Non-pigmented ciliary epithelial cell (primary cell): ENCODE measurements around the gene REN.

ENCODE experiments used
- DNase-seq: peaks from one replicate; pipeline ENCODE4 v3.0.0-alpha.2; 2010; ENCODE audit warnings: low read depth

The REN gene

GRCh38 chr1:204190212-204191211 is 24.4 kb upstream of the REN start:
- no peak for DNase-seq

- no peak for DNase-seq
These were observed 23.0 kb upstream of the REN start for GRCh38 chr1:204188959-204189639.

- no peak for DNase-seq
These were observed 20.5 kb upstream of the REN start for GRCh38 chr1:204186597-204186996.

- no peak for DNase-seq
These were observed 15.0 kb upstream of the REN start for GRCh38 chr1:204181116-204181515.

- DNase-seq: no peak
These were observed 14.0 kb upstream of the REN start for GRCh38 chr1:204180133-204180532.

GRCh38 chr1:204178487-204179281 is 12.5 kb upstream of the REN start:
- DNase-seq: no peak

GRCh38 chr1:204177133-204177532 is 11.0 kb upstream of the REN start:
- DNase-seq: no peak

- no peak for DNase-seq
These were observed 9.9 kb upstream of the REN start for GRCh38 chr1:204176049-204176448.

GRCh38 chr1:204174958-204175357 is 8.8 kb upstream of the REN start:
- no peak for DNase-seq

GRCh38 chr1:204172404-204173029 is 6.4 kb upstream of the REN start:
- DNase-seq: no peak

- DNase-seq: peak; percentile 37
These were observed 5.6 kb upstream of the REN start for GRCh38 chr1:204171751-204172178.

GRCh38 chr1:204170494-204171155 is 4.5 kb upstream of the REN start:
- no peak for DNase-seq

- DNase-seq: no peak
These were observed 3.7 kb upstream of the REN start for GRCh38 chr1:204169858-204170257.

GRCh38 chr1:204167730-204168129 is 1.6 kb upstream of the REN start:
- no peak for DNase-seq

GRCh38 chr1:204162494-204163074 is 3.6 kb downstream of the REN start:
- DNase-seq: peak; percentile 10

- DNase-seq: no peak
These were observed 4.3 kb downstream of the REN start for GRCh38 chr1:204161609-204162493.

- no peak for DNase-seq
These were observed 8.2 kb downstream of the REN start for GRCh38 chr1:204157962-204158361.

GRCh38 chr1:204155881-204156280 is 10.3 kb downstream of the REN start:
- DNase-seq: no peak

- no peak for DNase-seq
These were observed 11.4 kb downstream of the REN start for GRCh38 chr1:204154568-204155255.
